Epithelial cell of esophagus (primary cell): ENCODE data around the gene PICK1.

Experiments used
- DNase-seq: peaks from one replicate; pipeline ENCODE4 v3.0.0; 2010; ENCODE audit warnings: low read depth
- H3K4me3 ChIP-seq: 2 replicates; pipeline ENCODE4 v1.5.1; 2011; ENCODE audit warnings: mild to moderate bottlenecking, low read length, control low read depth
- TF ChIP-seq, protein P1 (sequence below): IDR thresholded peaks from 2 replicates; pipeline ENCODE4 v1.5.1; 2011; ENCODE audit warnings: low read depth, mild to moderate bottlenecking, low read length, control low read depth, inconsistent platforms; ENCODE audit not compliant: insufficient read depth; ENCODE audit errors: missing control alignments

The PICK1 gene

DNA sequence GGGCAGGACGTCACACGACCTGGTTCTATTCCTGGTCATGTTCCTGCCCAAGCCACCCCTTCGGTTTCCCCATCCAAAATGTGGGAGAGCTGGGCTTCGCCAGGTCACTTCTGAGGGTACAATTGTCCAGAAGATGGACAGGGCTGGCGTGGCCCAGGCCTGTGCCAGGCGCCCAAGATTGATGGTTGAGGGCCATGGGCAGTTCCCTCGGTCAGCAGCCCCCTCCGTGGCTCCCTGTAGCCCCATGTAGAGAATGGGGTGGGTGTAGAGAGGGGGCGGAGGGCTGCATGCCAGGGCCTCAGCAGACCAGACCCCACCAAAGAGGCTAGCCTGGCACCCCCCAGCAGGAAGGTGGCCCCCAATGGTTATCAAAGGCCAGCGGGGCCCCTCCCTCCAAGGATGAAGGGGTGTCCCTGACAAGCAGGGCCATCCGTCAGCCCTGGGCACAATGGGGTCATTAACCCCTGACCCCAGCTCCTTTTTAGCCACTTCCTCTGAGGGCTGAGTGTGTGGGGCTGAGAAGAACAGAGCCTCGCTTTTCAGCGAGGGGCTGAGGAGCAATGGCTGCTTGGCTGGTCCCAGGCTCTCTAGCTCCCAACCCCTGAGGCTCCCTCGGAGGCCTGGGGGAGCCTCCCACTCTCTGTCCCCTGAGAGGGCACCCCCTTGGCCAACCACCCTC is 11.0 kb upstream of the PICK1 start:
- TF ChIP-seq, protein P1, sequence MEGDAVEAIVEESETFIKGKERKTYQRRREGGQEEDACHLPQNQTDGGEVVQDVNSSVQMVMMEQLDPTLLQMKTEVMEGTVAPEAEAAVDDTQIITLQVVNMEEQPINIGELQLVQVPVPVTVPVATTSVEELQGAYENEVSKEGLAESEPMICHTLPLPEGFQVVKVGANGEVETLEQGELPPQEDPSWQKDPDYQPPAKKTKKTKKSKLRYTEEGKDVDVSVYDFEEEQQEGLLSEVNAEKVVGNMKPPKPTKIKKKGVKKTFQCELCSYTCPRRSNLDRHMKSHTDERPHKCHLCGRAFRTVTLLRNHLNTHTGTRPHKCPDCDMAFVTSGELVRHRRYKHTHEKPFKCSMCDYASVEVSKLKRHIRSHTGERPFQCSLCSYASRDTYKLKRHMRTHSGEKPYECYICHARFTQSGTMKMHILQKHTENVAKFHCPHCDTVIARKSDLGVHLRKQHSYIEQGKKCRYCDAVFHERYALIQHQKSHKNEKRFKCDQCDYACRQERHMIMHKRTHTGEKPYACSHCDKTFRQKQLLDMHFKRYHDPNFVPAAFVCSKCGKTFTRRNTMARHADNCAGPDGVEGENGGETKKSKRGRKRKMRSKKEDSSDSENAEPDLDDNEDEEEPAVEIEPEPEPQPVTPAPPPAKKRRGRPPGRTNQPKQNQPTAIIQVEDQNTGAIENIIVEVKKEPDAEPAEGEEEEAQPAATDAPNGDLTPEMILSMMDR = no peak
- DNase-seq = no peak
- no peak overlapping the region for H3K4me3 ChIP-seq

DNA sequence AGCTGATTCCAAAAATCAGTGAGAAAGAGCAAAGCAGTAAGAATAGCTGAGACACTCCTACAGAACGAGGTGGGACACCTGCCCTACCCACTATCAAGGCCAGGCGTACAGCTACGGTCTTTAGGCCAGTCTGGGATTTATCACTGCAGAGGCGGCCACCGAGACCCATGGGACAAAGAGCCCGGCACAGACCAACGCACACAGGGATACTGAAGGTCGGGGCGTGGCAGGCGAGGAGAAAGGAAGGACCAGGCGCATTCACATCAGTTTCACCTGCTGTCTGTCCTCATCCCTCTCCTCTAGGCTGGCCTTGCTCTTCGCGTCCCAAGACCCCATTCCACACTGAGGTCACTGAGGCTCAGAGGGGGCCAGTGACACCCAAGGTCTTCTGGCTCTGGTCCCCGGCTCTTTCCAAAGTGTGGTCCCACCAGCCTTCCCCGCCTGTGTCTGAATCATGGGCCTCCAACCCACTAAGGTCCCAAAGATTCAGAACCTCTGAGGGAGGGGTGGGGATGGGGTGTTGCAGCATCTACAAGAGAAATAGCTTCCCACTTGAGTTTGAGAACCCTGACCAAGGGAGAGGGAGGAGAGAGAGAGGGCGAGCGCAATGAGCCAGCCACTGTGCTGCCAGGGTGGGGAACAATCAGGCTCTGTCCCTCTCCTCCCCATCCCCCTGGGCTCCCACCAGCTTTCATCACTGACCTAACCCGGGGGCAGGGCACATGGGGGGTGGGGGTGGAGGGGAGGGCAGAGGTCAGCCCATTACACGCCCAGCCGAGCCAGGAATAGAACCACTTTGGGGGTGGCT is 7.2 kb upstream of the PICK1 start:
- no peak for DNase-seq
- TF ChIP-seq, protein P1 = no peak
- H3K4me3 ChIP-seq = no peak overlapping the region

DNA sequence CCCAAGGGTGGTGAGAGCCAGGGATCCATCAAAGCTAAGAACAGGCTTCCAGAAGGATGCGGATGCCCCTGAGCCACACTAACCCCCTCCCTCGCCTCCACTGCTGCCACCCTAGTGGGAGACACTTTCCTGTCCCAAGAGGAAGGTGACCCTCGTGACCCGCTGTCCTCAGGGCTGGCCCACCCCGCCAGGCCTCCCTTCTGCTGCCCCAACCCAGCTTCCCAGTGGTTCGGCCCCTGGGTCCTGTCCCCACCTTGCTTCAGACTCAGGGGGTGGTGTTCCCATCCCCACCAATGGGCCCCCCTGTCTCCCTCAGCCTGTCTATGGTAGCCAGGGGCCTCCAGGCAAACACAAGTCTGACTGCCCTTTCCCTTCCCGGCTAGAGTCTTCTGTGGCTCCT is 6.5 kb upstream of the PICK1 start:
- H3K4me3 ChIP-seq = no peak overlapping the region
- DNase-seq = no peak
- TF ChIP-seq, protein P1 = no peak

DNA sequence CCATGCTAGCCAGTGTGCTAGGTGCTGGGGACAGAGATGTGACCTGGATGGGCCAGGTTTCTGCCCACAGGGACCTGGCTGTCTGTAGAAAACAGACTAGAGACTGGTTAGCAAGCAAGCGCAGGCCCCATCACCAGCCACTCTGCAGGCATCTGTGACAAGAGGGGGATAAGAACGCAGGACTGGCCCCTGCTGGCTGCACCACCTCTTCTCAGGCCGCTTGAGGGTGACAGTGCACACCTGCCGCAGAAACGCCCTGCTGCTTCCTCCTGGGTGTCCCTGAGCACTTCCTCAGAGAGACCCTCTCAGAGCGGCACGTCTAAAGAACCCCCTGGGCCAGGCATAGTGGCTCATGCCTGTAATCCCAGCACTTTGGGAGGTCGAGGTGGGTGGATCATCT is 5.9 kb upstream of the PICK1 start:
- no peak for DNase-seq
- no peak overlapping the region for H3K4me3 ChIP-seq
- TF ChIP-seq, protein P1 = no peak

DNA sequence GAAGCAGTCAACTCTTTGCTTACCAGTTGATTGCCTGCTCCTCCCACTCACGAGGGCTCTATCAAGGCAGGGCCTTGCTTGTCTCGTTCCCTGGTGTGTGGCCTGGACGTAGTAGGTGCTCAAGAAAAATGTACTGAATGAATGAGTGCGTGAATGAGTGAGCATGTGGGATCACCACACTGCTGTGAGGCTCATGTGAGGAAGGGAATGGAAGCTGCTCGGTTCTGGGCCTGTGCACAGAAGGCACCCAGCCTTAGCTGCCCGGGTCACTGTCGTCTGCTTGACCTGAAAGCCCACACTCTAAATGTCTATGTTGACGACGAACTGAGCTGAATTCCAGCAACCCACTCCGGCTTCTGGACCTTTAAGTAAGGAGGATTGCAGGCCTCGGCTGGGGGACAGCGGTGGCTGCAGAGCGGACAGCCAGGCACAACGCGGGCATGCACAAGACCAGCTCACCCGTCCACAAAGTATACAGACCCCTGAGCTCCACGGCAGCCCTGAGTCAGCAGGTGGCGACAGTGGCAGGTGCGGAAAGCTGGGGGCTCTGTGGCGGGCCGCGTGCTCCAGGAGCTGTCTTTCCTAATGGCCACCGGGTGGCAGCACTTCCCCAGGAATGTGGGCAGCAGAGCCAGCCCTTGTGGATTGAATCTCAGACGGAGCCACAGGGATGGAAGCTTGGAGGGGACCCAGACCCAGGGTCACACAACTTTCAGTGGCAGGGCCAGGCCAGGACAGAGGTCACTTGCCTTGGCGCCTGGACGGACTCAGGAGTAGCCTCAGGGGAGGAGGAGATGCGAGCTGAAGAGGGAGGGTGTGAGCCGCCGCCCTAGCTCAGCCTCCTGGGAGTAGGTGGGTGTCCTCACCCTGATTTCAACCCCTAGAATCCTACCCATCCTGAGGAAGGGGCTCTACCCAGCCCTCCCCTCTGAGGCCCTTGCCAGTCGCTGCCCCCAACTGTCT is 5.0 kb upstream of the PICK1 start:
- TF ChIP-seq, protein P1 = peak; percentile 71
- H3K4me3 ChIP-seq = no peak overlapping the region
- DNase-seq = peak; percentile 70

DNA sequence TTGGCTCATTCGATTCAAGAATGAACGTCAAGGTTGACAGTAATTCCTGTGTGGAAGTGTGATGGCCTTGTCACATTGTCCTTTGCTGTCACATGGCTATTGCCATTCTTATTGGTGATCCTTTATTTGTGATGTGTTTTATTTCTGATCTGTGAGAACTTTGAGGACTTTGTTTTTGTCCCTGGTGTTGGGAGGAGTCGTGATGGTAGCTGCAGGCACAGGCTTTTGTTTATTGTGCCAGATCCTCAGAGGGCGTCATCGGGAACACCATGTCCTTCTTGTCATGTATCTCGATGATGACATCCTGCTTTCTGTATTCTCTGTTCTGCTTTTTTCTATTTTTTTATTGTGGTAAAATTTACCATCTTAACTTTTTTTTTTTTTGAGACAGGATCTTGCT is 5.6 kb downstream of the PICK1 start:
- H3K4me3 ChIP-seq = no peak overlapping the region
- DNase-seq = no peak
- TF ChIP-seq, protein P1 = no peak
